Liver (tissue), 2 donors: ENCODE results near the gene TSPAN7.

ENCODE experiments used
- CTCF ChIP-seq: fragments of 150-350 bp; IDR thresholded peaks from 2 replicates; pipeline ENCODE4 v1.5.1; 2017; ENCODE audit warnings: improper control_type of control experiment, low read depth, low read length; ENCODE audit not compliant: missing input control
- YY1 ChIP-seq: IDR thresholded peaks from 2 replicates; pipeline ENCODE4 v1.6.1; 2016; ENCODE audit warnings: antibody characterized with exemption, mild to moderate bottlenecking
- donor health status: healthy.

GRCh38 chrX:38599796-38600755, 38.7 kb downstream of the TSPAN7 start:
- TF ChIP-seq YY1 (no peak), CTCF (no peak)
